ENCODE results near the gene MACROH2A1.
"Not testable (repeated sequence)": the region's sequence is repeated elsewhere in the genome, so short reads cannot be mapped to it uniquely, and the experiment has no call there.

Gene MACROH2A1

DNA sequence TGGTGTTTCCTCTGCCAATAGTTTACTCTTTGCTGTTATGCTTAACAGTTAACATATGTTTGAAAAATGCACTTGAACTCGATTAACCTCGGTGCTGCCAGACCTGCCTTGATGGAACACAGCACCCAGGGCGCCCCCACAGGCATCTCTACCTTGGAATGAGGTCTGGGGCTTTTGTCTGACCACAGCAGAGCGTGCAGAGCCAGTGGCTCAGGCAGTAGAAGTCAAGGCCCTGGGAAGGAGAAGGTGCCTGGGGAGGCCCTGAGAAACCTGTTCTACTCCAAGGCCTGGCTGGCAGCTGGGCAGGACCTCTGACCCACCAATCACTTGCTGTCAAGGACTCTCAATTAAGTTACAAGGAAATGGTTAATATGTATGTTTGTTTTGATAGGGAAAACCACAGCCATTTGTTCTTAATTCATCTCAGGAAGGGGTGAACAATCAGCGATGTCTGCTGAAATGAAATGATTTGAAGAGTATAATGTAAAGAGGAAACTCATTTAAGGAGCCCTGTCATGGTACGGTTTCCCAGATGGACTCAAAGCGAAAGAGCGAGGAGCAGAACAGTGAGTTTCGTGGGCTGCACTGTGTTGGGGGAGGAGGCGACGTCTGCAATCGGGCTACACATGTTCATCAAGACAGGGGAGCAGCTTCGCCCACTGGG, 21.9 kb downstream of the MACROH2A1 start:
- no peak for DNase-seq (ENCODE audit: low read depth)

DNA sequence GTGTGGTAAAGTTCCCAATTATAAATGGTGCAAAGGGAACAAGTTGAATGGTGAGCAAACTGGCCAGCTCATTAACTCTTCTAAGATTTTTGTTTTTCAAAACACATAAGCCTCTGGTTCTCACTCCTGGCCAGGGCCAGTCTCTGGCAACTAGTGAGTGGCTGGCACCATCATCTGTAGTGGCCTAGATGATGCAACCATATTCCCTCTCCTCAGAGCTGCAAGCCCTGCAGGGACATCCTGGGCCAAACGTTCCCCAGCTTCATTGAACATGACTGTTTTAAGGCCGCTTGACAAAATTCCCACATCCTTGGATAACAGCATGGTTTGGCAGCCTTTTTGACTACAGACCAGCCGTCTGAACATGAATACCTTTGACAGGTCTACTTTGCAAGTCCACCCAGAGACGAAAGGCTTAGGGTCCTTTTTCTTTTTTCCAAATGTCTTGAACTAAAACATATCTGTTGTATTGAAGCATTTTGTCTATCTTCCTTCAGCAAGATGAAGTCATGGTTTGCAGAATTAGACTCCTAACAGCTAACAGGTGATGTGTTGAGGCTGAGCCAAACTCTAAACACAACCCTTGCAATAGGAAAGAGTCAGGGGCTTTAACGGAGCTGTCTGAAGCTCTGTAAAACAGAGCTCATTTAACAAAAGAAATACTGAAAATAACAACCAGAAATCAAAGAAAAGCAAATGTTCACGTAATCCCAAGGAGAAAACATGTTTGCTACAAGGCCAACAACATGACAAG, 23.8 kb downstream of the MACROH2A1 start:
- DNase-seq (ENCODE audit: low read depth), result no peak

DNA sequence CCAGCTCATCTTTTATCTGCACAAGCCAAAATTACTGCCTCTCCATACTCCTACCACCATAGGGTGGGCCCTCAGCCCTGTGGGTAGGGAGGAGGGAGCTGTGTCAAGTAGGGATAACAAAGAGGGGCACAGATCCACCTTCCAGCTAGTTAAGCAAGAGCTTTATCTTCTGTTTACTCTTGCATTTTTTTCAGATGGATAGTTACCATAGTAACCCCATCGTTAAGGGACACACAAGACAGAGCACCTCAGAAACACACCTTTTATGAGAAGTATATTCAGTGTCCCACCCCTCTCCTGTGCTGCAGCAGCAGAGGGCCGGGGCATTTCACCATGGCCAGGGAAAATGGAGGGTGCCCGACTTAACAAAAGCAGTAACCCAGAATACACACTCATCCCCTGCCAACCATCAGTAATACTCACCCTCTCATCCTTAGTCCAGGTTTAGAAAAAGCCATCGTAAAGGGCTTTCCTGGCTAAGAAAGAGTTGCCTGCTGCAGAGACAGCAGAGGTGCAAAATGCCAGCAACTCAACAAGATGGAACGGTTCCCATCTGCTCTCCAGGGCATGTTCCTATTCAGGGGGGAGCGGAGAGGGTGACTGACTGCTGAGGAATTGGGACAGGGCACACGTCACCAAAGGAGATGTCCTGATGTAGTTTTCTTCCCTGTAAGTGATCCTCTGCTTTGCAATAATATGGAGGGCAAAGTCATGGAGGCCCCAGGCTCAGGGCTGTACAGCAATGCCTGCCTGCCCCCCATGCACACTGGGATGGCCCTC, 25.1 kb downstream of the MACROH2A1 start:
- no peak for DNase-seq (ENCODE audit: low read depth)

DNA sequence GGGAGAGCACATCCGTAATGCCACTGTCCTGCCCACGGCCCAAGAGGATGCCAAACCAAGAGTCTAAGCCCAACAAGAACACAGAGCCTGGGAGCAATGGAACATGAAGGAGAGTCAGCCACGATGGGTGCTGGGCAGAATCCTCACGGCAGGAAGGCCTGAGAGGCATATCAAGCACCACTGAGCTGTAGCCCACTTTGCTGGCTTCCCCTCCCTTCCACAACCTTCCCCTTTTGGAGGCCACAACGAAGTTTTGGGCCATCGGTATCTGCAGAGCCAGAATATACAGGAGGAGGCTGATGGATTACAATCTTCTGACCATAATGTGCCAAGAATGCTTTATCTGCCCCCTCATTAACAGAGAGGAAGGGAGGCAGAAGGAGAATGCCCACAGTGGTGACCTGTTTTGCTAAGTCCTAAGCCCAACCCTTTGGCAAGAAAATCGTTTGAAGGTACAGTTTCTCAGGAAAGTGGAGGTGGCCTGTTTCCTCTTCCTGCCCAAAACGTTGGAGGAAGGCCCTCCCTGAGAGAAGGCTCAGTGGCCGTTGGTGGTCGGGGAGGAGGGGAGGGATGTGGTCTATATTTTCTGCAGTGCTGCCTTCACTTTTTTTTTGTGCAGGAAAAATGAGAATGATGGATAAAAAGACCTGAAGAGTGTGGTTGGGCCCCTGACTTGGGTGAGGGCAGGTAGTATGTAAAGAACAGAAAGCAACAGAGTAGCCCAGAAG, 26.2 kb downstream of the MACROH2A1 start:
- no peak for DNase-seq (ENCODE audit: low read depth)

DNA sequence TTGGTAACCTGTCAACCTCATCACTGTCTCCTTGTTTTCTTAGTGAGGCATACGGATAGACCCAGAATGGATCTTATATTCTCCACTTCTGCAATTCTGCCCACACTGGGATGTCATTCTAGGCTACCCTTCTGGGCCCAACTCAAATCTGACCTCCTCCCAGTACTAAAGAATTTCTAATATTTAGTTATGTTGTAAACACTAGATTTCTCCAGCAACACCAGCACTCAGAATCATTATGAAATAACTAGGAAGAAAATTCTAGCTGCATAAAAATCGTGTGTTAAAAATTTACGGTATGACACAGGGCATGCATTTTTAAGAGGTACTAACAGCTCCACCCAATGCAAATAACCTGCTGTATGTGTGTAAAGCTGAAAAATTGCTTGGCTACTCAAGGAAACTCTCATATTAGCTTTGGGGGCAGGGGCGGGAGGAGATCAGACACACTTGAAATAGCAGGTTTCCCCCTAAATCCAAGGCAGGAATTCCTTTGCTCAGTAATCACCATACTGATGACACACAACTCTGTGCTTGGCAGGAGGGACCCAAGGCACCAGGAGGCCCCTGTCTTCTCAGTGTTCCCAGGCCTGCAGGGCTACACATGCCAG, 27.3 kb downstream of the MACROH2A1 start:
- no peak for DNase-seq (ENCODE audit: low read depth)

DNA sequence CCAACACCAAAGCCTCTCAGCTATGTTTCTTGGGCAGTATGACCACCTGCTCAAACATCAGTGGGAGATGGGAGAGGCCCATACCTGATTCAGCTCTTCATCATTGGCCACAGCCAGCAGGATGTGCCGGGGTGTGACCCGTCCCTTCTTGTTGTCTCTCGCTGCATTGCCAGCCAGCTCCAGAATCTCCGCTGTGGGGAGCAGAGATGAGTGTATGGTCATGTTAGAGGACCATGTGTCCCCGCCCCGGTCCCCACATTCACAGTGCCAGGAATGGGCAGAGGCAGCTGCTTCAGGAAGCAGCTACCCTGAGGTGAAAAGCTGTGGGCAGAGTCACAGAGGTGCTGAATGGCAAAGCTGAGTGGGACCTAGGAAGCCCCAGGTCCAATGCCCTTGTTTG, 29.1 kb downstream of the MACROH2A1 start:
- no peak for DNase-seq (ENCODE audit: low read depth)

DNA sequence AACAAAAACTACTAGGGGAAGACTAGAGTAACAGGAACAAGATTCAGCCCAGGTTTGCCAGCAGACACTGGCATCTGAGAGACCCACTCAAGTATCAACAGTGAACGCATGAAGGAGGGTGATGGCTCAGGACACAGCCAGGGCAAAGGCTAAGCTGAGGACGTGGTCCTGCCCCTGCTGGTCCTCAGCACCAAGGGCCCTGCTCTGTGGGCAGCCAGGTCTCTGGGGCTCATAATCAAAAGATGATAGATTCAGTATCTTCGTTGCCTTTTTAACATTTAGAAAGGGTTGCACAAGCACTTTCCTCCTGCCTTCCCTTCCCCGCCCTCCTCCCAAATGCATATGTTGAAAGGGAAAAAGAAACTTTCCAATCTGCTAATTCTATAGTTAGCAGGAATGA, 31.5 kb downstream of the MACROH2A1 start:
- no peak for DNase-seq (ENCODE audit: low read depth)

DNA sequence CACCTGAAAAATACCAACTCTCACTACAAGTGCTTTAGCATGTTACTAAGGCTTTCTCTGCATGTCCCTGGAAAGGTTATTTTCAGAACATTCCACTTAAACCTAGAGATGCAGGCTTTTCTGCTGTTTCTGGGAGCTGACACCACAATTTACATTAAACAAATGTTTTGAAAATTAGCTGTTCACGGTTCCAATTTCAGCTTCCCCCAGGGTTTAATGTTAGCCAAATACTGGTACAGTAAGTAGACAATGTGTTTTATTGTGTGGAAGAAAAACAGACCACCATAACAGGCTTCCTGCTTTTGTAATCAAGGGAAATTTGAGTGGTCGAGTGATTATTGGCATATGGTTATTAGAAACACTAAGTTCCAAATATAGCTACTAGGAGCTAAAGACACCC, 32.0 kb downstream of the MACROH2A1 start:
- DNase-seq (ENCODE audit: low read depth), result no peak

DNA sequence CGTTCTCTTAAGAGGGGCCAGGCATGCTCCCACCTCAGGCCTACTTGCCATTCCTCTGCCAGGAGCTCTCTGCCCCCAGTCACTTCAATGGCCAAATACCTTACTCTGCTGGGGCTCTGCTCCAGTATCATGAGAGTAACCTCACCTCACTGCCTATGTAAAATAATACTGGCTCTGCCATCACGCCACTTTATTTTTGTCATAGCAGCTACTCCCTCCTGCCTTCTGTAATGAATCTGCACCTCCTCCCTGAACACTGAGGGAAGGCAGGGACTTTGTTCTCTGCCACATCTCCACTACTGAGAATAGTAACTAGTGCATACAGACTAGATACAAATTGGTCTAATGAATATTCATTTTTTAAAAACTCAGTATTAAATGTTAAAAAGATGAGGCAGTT, 33.8 kb downstream of the MACROH2A1 start:
- DNase-seq (ENCODE audit: low read depth), result no peak

DNA sequence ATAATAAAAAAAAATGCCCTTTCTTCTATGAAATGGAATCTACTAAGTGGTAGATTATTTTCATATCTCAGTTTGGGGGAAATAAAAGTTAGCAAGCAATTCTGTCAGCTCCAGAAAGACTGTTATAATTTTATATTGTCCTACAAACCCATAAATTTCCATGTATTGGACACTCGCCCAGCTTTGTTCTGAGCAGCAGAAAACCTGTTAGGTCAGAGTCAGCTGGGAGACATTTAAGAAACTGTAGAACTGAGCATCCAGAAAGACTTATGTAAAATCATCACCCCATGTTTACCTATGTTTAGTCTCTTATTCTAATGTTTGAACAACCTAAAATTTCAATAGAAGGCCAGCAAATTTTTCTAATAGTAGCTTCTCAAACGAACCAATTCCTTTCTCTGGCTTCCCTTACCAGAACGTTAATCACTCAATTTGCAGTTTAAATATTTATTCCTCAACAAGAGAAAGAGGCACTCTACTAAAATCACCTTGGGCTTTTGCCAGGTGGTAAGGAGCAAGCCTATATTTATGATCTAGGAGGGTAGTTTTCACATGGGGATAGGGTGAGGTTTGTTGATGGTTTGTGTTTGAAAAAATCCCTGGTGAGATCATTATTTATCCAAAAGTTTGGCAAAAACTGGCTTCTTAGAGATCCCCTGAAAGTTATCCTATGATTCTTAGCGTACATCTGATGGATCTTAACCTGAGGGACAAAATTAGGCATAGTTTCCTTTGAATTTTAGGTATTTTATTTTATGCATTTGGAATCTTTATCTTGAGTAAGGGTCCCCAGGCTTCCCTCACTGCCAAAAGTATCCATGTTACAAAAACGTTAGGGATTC, 34.4 kb downstream of the MACROH2A1 start:
- DNase-seq (ENCODE audit: low read depth), result no peak

DNA sequence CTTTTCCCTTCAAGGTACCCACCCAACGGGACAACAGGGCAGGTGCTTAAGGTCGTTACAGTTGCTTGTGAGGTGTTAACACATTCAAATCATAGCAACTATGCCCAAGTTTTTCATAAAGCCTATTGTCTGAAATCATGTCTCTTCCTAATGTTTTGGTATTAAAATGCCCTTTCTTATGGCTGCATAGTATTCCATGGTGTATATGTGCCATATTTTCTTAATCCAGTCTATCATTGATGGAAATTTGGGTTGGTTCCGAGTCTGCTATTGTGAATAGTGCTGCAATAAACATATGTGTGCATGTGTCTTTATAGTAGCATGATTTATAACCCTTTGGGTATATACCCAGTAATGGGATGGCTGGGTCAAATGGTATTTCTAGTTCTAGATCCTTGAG, 35.7 kb downstream of the MACROH2A1 start:
- DNase-seq (ENCODE audit: low read depth), result not testable (repeated sequence)

DNA sequence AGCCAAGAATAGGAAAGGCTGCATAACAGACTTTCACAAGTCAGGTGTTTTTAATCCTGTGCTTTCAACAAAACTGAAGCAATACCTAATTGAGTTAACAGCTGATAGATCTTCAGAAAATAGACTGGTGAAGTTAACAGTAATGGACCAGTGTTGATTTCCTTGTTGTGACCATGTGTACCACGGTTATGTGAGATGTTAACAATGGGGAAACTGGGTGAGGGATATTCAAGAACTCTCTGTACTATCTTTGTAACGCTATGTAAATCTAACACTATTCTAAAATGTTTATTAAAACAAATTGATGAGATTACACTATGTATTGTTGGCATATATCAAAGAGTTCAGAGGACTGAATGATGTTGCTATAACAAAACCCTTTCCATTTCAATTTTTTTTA, 36.9 kb downstream of the MACROH2A1 start:
- no peak for DNase-seq (ENCODE audit: low read depth)

DNA sequence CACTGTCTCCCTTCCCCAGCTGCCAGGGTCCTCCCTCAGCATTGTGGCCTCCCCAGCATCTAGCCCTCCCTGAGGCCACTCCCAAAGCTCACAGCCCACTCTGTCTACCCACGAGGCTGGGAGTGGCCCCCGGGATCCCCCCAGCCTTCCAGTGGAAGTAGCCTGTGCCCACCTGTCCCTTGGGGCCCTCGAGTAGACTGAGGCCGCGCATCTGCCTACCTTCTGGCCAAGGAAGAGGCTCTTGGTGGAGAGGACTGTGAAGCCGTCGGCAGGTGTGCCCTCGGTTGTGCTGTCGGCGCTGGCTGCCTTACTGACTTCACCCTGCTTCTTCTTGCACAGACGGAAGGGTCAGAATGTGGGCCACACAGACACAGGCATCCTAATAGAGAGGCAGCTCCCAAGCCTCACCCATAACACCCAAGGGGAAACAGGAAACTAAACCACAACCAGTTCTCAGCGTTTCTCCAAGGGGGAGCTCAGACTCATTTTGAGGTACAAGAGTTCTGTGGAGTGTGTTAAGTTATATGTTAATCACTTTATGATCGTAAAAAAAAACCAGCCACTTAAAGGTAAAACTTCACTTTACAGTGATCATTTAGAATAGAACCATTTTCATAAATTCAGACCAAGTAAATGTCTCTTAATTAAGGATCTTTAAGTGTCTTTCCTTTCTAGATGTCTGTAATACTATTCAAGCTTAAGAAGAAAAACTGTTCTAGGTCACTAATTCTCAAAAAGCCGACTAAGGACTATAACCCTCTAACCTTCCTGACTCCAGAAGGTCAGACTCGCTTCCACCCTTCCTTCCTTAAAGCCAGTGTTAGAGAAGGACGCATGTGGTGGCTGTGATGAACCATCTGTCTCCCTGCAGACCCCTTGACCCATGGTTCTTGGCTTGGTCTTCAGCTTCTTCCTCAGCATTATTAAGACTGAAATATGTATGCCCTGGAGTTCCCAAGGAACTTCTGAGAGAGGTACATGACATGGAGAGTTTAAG, 38.5 kb downstream of the MACROH2A1 start:
- no peak for DNase-seq (ENCODE audit: low read depth)

DNA sequence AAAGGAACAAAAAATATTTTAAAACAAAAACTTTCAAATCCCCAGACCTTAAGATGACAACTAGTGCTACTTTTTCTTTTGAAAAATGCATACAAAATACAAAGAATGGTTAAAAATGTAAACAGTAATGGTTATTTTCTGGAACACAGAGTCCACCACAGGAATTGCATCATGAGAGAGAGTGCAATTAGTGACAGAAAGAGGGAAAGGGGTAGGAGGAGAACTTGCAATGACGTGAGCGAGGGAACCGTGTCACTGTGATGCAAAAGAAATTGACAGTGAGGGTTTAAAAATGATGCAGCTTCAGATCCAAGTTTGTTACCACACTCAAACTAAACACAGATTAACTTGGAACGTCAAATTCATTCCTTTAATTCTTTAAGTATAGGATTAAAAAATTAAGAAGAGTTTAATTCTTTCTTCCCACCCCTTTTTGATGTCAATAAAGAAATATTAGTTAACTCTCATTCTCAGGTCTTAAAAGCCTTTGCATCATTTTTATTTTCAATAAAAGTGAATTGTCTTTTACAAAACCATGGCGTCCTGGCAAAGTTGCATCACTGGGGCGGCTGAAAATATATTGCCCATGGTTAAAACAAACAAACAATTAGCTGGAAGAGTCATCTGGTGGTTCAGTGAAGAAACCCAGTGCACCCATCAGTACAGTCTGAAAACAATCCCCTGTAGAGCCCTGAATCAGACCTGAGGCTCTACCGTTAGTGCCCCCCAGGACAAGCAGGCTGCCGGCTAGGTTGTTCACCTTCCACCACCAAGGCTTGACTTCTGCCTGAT, 39.5 kb downstream of the MACROH2A1 start:
- DNase-seq (ENCODE audit: low read depth), result no peak

DNA sequence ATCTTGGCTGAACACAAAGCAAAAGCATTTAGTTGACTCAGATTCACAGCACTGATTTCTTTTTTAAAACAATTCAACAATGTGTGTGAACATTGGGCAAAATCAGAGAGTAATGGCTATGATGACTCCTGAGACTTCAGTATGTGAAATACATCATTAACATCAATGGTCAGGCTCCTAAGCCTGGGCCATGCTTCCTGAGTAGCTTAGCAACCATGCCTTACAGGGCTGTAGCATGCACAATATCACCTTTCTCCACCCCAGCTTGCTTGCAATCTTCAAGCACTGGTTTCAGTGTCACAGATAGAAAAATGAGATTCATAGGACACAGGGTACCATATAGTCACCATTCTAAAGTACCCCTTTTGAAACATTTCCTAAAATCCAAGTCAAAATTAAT, 41.3 kb downstream of the MACROH2A1 start:
- DNase-seq (ENCODE audit: low read depth), result no peak

DNA sequence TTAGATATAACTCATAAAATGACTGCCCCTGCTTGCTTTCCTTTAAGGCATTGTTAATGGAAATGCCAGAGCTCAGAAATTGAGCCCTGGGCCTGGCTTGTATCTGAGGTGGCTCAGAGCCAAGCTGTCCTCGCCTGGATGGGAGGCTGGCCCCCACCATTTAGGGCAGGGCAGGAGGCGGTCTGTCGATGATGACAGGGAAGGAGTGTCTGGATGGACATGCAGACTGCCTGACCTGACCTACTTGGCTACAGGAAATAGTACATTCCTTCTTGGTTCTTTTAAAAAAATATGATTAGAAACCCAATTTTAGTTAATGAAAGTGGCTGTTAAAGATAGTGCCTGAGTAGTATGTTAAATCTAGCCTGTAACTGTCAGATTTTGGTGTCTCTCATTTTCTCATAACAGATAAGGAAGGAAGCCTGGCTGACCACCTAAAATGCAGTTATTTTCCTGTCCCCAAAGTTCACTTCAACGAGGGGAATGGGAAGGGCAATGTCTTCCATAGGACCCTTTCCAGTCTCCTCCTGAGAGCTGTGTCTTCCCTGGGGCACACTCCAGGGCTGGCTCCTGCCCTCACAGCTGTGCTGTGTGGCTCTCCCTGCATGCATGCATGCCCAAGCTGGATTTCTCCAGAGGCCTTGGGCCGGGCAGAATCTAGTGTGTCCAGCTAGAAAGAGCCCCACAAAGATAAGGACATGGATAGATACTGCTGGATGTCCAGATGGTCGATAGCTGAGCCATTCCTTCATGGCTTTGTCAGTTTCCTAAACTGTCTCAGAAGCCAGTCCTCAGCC, 42.3 kb downstream of the MACROH2A1 start:
- no peak for DNase-seq (ENCODE audit: low read depth)

DNA sequence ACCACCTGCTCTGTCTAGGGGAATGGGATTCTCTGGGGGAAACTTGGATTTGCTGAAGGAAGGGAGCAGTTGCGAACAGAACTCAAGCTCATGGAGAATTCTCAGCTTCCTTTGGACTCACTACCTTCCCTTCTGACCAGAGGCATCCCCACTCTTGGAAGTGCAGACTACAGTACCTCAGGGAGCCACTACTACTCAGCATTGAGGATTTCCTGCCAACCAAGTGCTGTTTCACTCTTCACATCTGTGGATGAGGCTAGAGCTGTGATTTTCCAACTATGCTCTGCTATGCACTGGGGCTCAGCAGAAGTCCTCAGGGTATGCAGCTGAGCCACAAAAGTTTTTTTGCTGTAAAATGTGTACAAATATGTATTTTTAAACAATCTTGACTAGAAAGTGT, 43.9 kb downstream of the MACROH2A1 start:
- DNase-seq (ENCODE audit: low read depth), result no peak
